GM21528 (cell line): ENCODE measurements around the gene FASN.
"Not testable (repeated sequence)": the region's sequence is repeated elsewhere in the genome, so short reads cannot be mapped to it uniquely, and the experiment has no call there.

Source experiments
- ATAC-seq: cut with Tn5 transposase; IDR thresholded peaks from one replicate; pipeline ENCODE4 v1.9.1; 2021; ENCODE audit warnings: mild to moderate bottlenecking, moderate library complexity; ENCODE audit not compliant: unreplicated experiment, low FRiP score

The FASN gene

GRCh38 chr17:82098169-82098938, at the start of gene FASN:
TSS of gene FASN (minus strand) at chr17:82098236. CDS start at chr17:82096445, 1,791 bp downstream.
- peak; percentile 60 for ATAC-seq

GRCh38 chr17:82146663-82147654, 48.9 kb upstream of the FASN start:
- ATAC-seq, result no peak

- no peak for ATAC-seq
Measured at GRCh38 chr17:82145550-82146155, 47.6 kb upstream of the FASN start.

- no peak for ATAC-seq
Measured at GRCh38 chr17:82143333-82143732, 45.3 kb upstream of the FASN start.

- ATAC-seq, result not testable (repeated sequence)
Measured at GRCh38 chr17:82139961-82140360, 41.9 kb upstream of the FASN start.

- no peak for ATAC-seq
Measured at GRCh38 chr17:82138511-82138992, 40.5 kb upstream of the FASN start.

GRCh38 chr17:82134101-82134500, 36.1 kb upstream of the FASN start:
- ATAC-seq, result no peak

- ATAC-seq, result not testable (repeated sequence)
Measured at GRCh38 chr17:82133166-82133953, 35.3 kb upstream of the FASN start.

- no peak for ATAC-seq
Measured at GRCh38 chr17:82129095-82129494, 31.1 kb upstream of the FASN start.

GRCh38 chr17:82128287-82128686, 30.3 kb upstream of the FASN start:
- no peak for ATAC-seq

GRCh38 chr17:82127704-82128103, 29.7 kb upstream of the FASN start:
- ATAC-seq, result no peak

GRCh38 chr17:82127315-82127595, 29.2 kb upstream of the FASN start:
- ATAC-seq, result no peak

GRCh38 chr17:82126556-82127314, 28.7 kb upstream of the FASN start:
- no peak for ATAC-seq

- ATAC-seq, result no peak
Measured at GRCh38 chr17:82124101-82124500, 26.1 kb upstream of the FASN start.

GRCh38 chr17:82121660-82122629, 23.9 kb upstream of the FASN start:
- ATAC-seq, result no peak

GRCh38 chr17:82121246-82121645, 23.2 kb upstream of the FASN start:
- ATAC-seq, result no peak

- no peak for ATAC-seq
Measured at GRCh38 chr17:82120148-82120547, 22.1 kb upstream of the FASN start.

GRCh38 chr17:82118815-82119380, 20.9 kb upstream of the FASN start:
- ATAC-seq, result no peak
